GM12874 (cell line): Measurements from ENCODE around the gene UPF3B.

ENCODE experiments used
- CTCF ChIP-seq: IDR thresholded peaks from 2 replicates; pipeline ENCODE4 v1.5.1; 2011; ENCODE audit warnings: low read depth, mild to moderate bottlenecking, control low read depth, low read length, moderate library complexity; ENCODE audit not compliant: insufficient read depth

The UPF3B gene

GRCh38 chrX:119852382-119853353 is at the start of gene UPF3B:
UPF3B (minus strand) TSS chrX:119852963; CDS start chrX:119852928, 35 bp downstream.
- no peak for TF ChIP-seq CTCF

GRCh38 chrX:119900976-119901375 is 48.2 kb upstream of the UPF3B start:
- TF ChIP-seq CTCF = no peak

GRCh38 chrX:119899125-119899524 is 46.4 kb upstream of the UPF3B start:
- TF ChIP-seq CTCF = no peak

- no peak for TF ChIP-seq CTCF
Observed at GRCh38 chrX:119895843-119896326, 43.1 kb upstream of the UPF3B start, which contains the start of gene AKAP14. AKAP14 (plus strand) TSS chrX:119895893; CDS start chrX:119903224, 7,331 bp downstream.

- peak; percentile 73 for TF ChIP-seq CTCF
Observed at GRCh38 chrX:119887721-119888425, 35.1 kb upstream of the UPF3B start.

- TF ChIP-seq CTCF = no peak
Observed at GRCh38 chrX:119885554-119886428, 33.0 kb upstream of the UPF3B start.
